Measurements from ENCODE around the gene HDLBP. TPM values are rescaled to one million over a fixed set of nuclear protein-coding genes. Genes with fewer than 3 reads are reported as not detected.
A peak's percentile ranks its signal among the peaks of the same experiment; 100 is the strongest.

Gene HDLBP
- total and polyA plus RNA-seq, 2 of the 4 experiments (the other 2 are of a cell fraction), result 648 to 1,165 TPM

DNA sequence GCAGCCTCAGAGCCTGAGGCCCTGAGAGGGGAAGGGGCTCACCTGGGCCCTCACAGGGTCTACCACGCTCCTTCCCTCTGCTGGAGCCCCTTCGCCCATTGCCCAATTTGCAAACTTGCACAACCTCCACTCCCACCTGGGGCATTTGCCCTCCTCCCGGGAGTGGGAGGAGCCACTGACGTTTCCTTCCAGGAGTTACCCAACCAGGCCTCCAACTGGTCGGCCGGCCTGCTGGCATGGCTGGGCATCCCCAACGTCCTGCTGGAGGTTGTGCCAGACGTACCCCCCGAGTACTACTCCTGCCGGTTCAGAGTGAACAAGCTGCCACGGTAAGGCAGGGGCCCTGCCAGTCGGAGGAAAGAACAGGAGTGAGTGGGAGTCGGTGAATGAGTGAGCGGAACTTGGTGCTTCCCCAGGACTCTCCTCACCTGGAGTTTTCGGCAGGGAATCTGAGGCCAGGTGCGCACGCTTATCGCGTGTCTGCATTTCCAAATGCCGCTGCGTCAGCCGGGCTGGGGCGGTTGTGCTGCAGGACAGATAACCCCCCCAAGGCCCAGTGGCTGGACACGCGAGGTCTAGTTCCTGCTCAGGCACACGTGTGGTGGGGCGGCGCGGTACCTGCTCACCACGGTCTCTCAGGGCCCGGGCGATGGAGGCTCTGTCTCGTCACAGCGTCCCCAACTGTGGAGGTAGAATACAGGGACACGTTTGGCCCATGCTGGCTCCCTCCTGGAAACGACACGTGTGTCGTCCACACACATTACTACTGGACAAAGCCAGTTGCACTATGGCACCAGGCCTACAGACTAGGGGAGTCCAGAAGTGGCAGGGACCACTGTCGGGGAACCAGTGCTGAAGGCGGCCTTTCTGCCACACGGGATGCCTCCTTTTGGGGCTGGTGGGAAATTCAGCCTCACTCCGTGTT, 115.3 kb downstream of the HDLBP start (continued):
- TF ChIP-seq MAZ (IDR thresholded peaks at IDR 0.05; ENCODE audit: borderline replicate concordance, low read depth, low read length), result no peak

- Histone ChIP-seq H3K4ac (ENCODE audit: low read depth, low read length) (no peak overlapping the region), H3K79me1 (ENCODE audit: low read depth in 1 of 2, low read length in 2 of 2) (no peaks in the 10 kb centered on the region), H2BK5ac (ENCODE audit: low read depth, low read length, poor library complexity, severe bottlenecking) (no peak overlapping the region), H3K14ac (replicated peaks; ENCODE audit: low read depth, low read length) (no peak overlapping the region), H3K56ac (ENCODE audit: extremely low read depth, insufficient read depth, low read length) (no peak overlapping the region), H3K4me3 (ENCODE audit: insufficient read depth, low read depth, low read length) (no peak overlapping the region), H4K5ac (ENCODE audit: low read depth, low read length) (no peak overlapping the region), H3K36me3 (ENCODE audit: control insufficient read depth, insufficient read depth, low read length) (no peaks in the 10 kb centered on the region), H2AFZ (replicated peaks; ENCODE audit: low read length, poor library complexity) (peak overlapping the region; percentile 66), H3K9ac (ENCODE audit: low read depth, low read length) (no peak overlapping the region), H2AK5ac (ENCODE audit: low read depth, low read length) (no peak overlapping the region), H4K91ac (ENCODE audit: insufficient read depth, low read depth, low read length) (no peak overlapping the region), H2BK20ac (ENCODE audit: low read depth, low read length) (no peak overlapping the region), H3K23ac (ENCODE audit: low read depth, low read length) (no peak overlapping the region), H3K27me3 (ENCODE audit: control insufficient read depth, insufficient read depth, low read length) (peaks cover 17% of the 10 kb centered on the region), H3K27ac (ENCODE audit: insufficient read depth, low read length) (no peak overlapping the region), H2BK15ac (ENCODE audit: low read depth, low read length) (no peak overlapping the region), H3K4me1 (ENCODE audit: control insufficient read depth, insufficient read depth, low read length) (no peaks in the 10 kb centered on the region), H3K9me3 (ENCODE audit: control insufficient read depth, insufficient read depth, low read length) (no peaks in the 10 kb centered on the region), H3K4me2 (ENCODE audit: low read depth, low read length) (no peak overlapping the region), H3K18ac (ENCODE audit: low read depth, low read length) (no peak overlapping the region), H4K20me1 (ENCODE audit: insufficient read depth, low read length) (no peaks in the 10 kb centered on the region), H3K9me1 (ENCODE audit: insufficient read depth, low read length) (no peaks in the 10 kb centered on the region), H2BK120ac (ENCODE audit: low read depth, low read length) (no peak overlapping the region), H4K8ac (ENCODE audit: low read depth in 2 of 2, low read length in 2 of 2) (no peak overlapping the region), H2AK9ac (replicated peaks; ENCODE audit: low read depth, low read length, poor library complexity) (no peak overlapping the region)
- no TSS peak for BruUV-seq (replicated peaks)
- DNase-seq (no peak), ATAC-seq (ENCODE audit: low read depth) (no peak)
- in situ Hi-C loops (cut with MboI; ENCODE audit: low sequenced_read_pairs), result no loop called here
- POLR2A ChIA-PET (ENCODE audit: unreplicated experiment), result no interaction called here
- CTCF ChIA-PET, result no interaction called here
- WGBS, 2 experiments (ENCODE audit: extremely low coverage in 2 of 2, insufficient read length in 1 of 2), result 47% methylated on average over 4 of the region's 16 CpGs; no CpG with 5 or more reads in 1 of the 2 experiments
- intact Hi-C loops (cut with micrococcal nuclease), result no loop called here
- dilution Hi-C loops (cut with HindIII; ENCODE audit: low sequenced_read_pairs, unreplicated experiment), result no loop called here
- TF ChIP-seq BHLHE40 (IDR thresholded peaks at IDR 0.05; ENCODE audit: low read depth, low read length) (no peak), MAZ (IDR thresholded peaks at IDR 0.05; ENCODE audit: borderline replicate concordance, low read depth, low read length) (no peak), USF2 (IDR thresholded peaks at IDR 0.05; ENCODE audit: low read depth, low read length) (no peak), FOS (IDR thresholded peaks at IDR 0.05; ENCODE audit: low read depth, low read length) (no peak), CHD1 (IDR thresholded peaks at IDR 0.05; ENCODE audit: low read depth, low read length) (no peak), POLR2A (IDR thresholded peaks at IDR 0.05; ENCODE audit: low read depth, low read length) (no peak), RFX5 (IDR thresholded peaks at IDR 0.05; ENCODE audit: low read depth, low read length) (no peak), MXI1 (IDR thresholded peaks at IDR 0.05; ENCODE audit: borderline replicate concordance, low read depth, low read length) (no peak), MAFK (IDR thresholded peaks at IDR 0.05; ENCODE audit: low read depth, low read length) (no peak), SMC3 (IDR thresholded peaks at IDR 0.05; ENCODE audit: low read depth, low read length) (no peak), CEBPB (IDR thresholded peaks at IDR 0.05; ENCODE audit: low read depth, low read length) (no peak), RCOR1 (IDR thresholded peaks at IDR 0.05; ENCODE audit: insufficient replicate concordance, low read length) (no peak), RAD21 (IDR thresholded peaks at IDR 0.05; ENCODE audit: low read length) (no peak)
- TF ChIP-seq, protein P1, sequence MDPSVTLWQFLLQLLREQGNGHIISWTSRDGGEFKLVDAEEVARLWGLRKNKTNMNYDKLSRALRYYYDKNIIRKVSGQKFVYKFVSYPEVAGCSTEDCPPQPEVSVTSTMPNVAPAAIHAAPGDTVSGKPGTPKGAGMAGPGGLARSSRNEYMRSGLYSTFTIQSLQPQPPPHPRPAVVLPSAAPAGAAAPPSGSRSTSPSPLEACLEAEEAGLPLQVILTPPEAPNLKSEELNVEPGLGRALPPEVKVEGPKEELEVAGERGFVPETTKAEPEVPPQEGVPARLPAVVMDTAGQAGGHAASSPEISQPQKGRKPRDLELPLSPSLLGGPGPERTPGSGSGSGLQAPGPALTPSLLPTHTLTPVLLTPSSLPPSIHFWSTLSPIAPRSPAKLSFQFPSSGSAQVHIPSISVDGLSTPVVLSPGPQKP (IDR thresholded peaks at IDR 0.05; ENCODE audit: borderline replicate concordance, low read depth, low read length), result no peak
Measured at GRCh38 chr2:241199286-241199685, 116.2 kb downstream of the HDLBP start.
